Measurements from ENCODE around the gene GFPT2.

The GFPT2 gene

GRCh38 chr5:180364306-180364856, 11.2 kb upstream of the GFPT2 start:
- TF ChIP-seq CTCF (IDR thresholded peaks at IDR 0.05; ENCODE audit: insufficient read depth, low read depth, low read length, missing control alignments): no peak
- no peak for DNase-seq (ENCODE audit: low read depth)
- H3K4me3 ChIP-seq (ENCODE audit: low read length): no peak overlapping the region

GRCh38 chr5:180360078-180360957, 7.2 kb upstream of the GFPT2 start:
- no peak overlapping the region for H3K4me3 ChIP-seq (ENCODE audit: low read length)
- no peak for TF ChIP-seq CTCF (IDR thresholded peaks at IDR 0.05; ENCODE audit: insufficient read depth, low read depth, low read length, missing control alignments)
- DNase-seq (ENCODE audit: low read depth): no peak

GRCh38 chr5:180358694-180359093, 5.6 kb upstream of the GFPT2 start:
- no peak overlapping the region for H3K4me3 ChIP-seq (ENCODE audit: low read length)
- TF ChIP-seq CTCF (IDR thresholded peaks at IDR 0.05; ENCODE audit: insufficient read depth, low read depth, low read length, missing control alignments): no peak
- no peak for DNase-seq (ENCODE audit: low read depth)

GRCh38 chr5:180358179-180358578, 5.0 kb upstream of the GFPT2 start:
- TF ChIP-seq CTCF (IDR thresholded peaks at IDR 0.05; ENCODE audit: insufficient read depth, low read depth, low read length, missing control alignments): no peak
- no peak for DNase-seq (ENCODE audit: low read depth)
- no peak overlapping the region for H3K4me3 ChIP-seq (ENCODE audit: low read length)

- DNase-seq (ENCODE audit: low read depth): no peak
- no peak for TF ChIP-seq CTCF (IDR thresholded peaks at IDR 0.05; ENCODE audit: insufficient read depth, low read depth, low read length, missing control alignments)
- no peak overlapping the region for H3K4me3 ChIP-seq (ENCODE audit: low read length)
Observed at GRCh38 chr5:180354966-180355365, 1.8 kb upstream of the GFPT2 start.

- TF ChIP-seq CTCF (IDR thresholded peaks at IDR 0.05; ENCODE audit: insufficient read depth, low read depth, low read length, missing control alignments): no peak
- H3K4me3 ChIP-seq (ENCODE audit: low read length): no peak overlapping the region
- DNase-seq (ENCODE audit: low read depth): no peak
Observed at GRCh38 chr5:180353980-180354452, 880 bp upstream of the GFPT2 start.

Data from epithelial cell of esophagus (primary cell).